ENCODE results near the gene FTO.

FTO gene

GRCh38 chr16:53745753-53746266 is 41.9 kb downstream of the FTO start:
- DNase-seq (ENCODE audit: extremely low read depth in 1 of 2, low read depth in 1 of 2), result no peak

- DNase-seq (ENCODE audit: extremely low read depth in 1 of 2, low read depth in 1 of 2), result no peak
Measured at GRCh38 chr16:53752560-53752959, 48.6 kb downstream of the FTO start.

GRCh38 chr16:53753431-53753830 is 49.5 kb downstream of the FTO start:
- no peak for DNase-seq (ENCODE audit: extremely low read depth in 1 of 2, low read depth in 1 of 2)

GRCh38 chr16:53755026-53755910 is 51.3 kb downstream of the FTO start:
- no peak for DNase-seq (ENCODE audit: extremely low read depth in 1 of 2, low read depth in 1 of 2)

- no peak for DNase-seq (ENCODE audit: extremely low read depth in 1 of 2, low read depth in 1 of 2)
Measured at GRCh38 chr16:53756275-53756996, 52.5 kb downstream of the FTO start.

GRCh38 chr16:53757971-53758609 is 54.1 kb downstream of the FTO start:
- no peak for DNase-seq (ENCODE audit: extremely low read depth in 1 of 2, low read depth in 1 of 2)

GRCh38 chr16:53761962-53762703 is 58.2 kb downstream of the FTO start:
- DNase-seq (ENCODE audit: extremely low read depth in 1 of 2, low read depth in 1 of 2), result no peak

GRCh38 chr16:53766304-53767016 is 62.5 kb downstream of the FTO start:
- no peak for DNase-seq (ENCODE audit: extremely low read depth in 1 of 2, low read depth in 1 of 2)

- DNase-seq (ENCODE audit: extremely low read depth in 1 of 2, low read depth in 1 of 2), result no peak
Measured at GRCh38 chr16:53768167-53768566, 64.2 kb downstream of the FTO start.

GRCh38 chr16:53768593-53768992 is 64.6 kb downstream of the FTO start:
- no peak for DNase-seq (ENCODE audit: extremely low read depth in 1 of 2, low read depth in 1 of 2)

- no peak for DNase-seq (ENCODE audit: extremely low read depth in 1 of 2, low read depth in 1 of 2)
Measured at GRCh38 chr16:53769185-53769584, 65.2 kb downstream of the FTO start.

GRCh38 chr16:53769787-53770186 is 65.8 kb downstream of the FTO start:
- no peak for DNase-seq (ENCODE audit: extremely low read depth in 1 of 2, low read depth in 1 of 2)

- DNase-seq (ENCODE audit: extremely low read depth in 1 of 2, low read depth in 1 of 2), result no peak
Measured at GRCh38 chr16:53770641-53771040, 66.7 kb downstream of the FTO start.

GRCh38 chr16:53771655-53772497 is 67.9 kb downstream of the FTO start:
- no peak for DNase-seq (ENCODE audit: extremely low read depth in 1 of 2, low read depth in 1 of 2)

GRCh38 chr16:53773150-53773846 is 69.3 kb downstream of the FTO start:
- no peak for DNase-seq (ENCODE audit: extremely low read depth in 1 of 2, low read depth in 1 of 2)

- no peak for DNase-seq (ENCODE audit: extremely low read depth in 1 of 2, low read depth in 1 of 2)
Measured at GRCh38 chr16:53773881-53774280, 69.9 kb downstream of the FTO start.

- DNase-seq (ENCODE audit: extremely low read depth in 1 of 2, low read depth in 1 of 2), result no peak
Measured at GRCh38 chr16:53775106-53775820, 71.3 kb downstream of the FTO start.

- DNase-seq (ENCODE audit: extremely low read depth in 1 of 2, low read depth in 1 of 2), result no peak
Measured at GRCh38 chr16:53775821-53776431, 72.0 kb downstream of the FTO start.
